HG02981 (cell line): Measurements from ENCODE around the gene PSAP.

Experiments used
- ATAC-seq: cut with Tn5 transposase; IDR thresholded peaks from one replicate; pipeline ENCODE4 v1.9.1; 2021; ENCODE audit warnings: mild to moderate bottlenecking, moderate library complexity; ENCODE audit not compliant: unreplicated experiment

Gene PSAP

GRCh38 chr10:71829896-71830295 is 21.2 kb downstream of the PSAP start:
- no peak for ATAC-seq

- ATAC-seq: no peak
Measured at GRCh38 chr10:71829171-71829570, 21.9 kb downstream of the PSAP start.

- ATAC-seq: no peak
Measured at GRCh38 chr10:71828702-71829101, 22.3 kb downstream of the PSAP start.

GRCh38 chr10:71827852-71828251 is 23.2 kb downstream of the PSAP start:
- ATAC-seq: no peak

GRCh38 chr10:71825217-71825616 is 25.8 kb downstream of the PSAP start:
- no peak for ATAC-seq

GRCh38 chr10:71824333-71824732 is 26.7 kb downstream of the PSAP start:
- no peak for ATAC-seq

GRCh38 chr10:71823356-71823755 is 27.7 kb downstream of the PSAP start:
- no peak for ATAC-seq

GRCh38 chr10:71821909-71822763 is 28.9 kb downstream of the PSAP start:
- no peak for ATAC-seq

GRCh38 chr10:71820966-71821365 is 30.1 kb downstream of the PSAP start:
- ATAC-seq: no peak

- ATAC-seq: no peak
Measured at GRCh38 chr10:71819985-71820384, 31.1 kb downstream of the PSAP start.

- no peak for ATAC-seq
Measured at GRCh38 chr10:71819441-71819861, 31.6 kb downstream of the PSAP start.

GRCh38 chr10:71818674-71819260 is 32.3 kb downstream of the PSAP start:
- no peak for ATAC-seq

- no peak for ATAC-seq
Measured at GRCh38 chr10:71817831-71818655, 33.0 kb downstream of the PSAP start.

GRCh38 chr10:71816936-71817618 is 34.0 kb downstream of the PSAP start:
- ATAC-seq: no peak

- ATAC-seq: no peak
Measured at GRCh38 chr10:71816421-71816851, 34.6 kb downstream of the PSAP start.

- no peak for ATAC-seq
Measured at GRCh38 chr10:71815515-71816130, 35.4 kb downstream of the PSAP start.

- no peak for ATAC-seq
Measured at GRCh38 chr10:71814922-71815411, 36.1 kb downstream of the PSAP start.

- no peak for ATAC-seq
Measured at GRCh38 chr10:71812913-71813590, 38.0 kb downstream of the PSAP start.

GRCh38 chr10:71812016-71812912 is 38.8 kb downstream of the PSAP start:
- ATAC-seq: peak; percentile 76
